GM19438 (cell line): ENCODE results near the gene VWA3B.

Experiments used
- ATAC-seq: cut with Tn5 transposase; IDR thresholded peaks from one replicate; pipeline ENCODE4 v1.9.1; 2021; ENCODE audit warnings: low read depth; ENCODE audit not compliant: unreplicated experiment

VWA3B gene

DNA sequence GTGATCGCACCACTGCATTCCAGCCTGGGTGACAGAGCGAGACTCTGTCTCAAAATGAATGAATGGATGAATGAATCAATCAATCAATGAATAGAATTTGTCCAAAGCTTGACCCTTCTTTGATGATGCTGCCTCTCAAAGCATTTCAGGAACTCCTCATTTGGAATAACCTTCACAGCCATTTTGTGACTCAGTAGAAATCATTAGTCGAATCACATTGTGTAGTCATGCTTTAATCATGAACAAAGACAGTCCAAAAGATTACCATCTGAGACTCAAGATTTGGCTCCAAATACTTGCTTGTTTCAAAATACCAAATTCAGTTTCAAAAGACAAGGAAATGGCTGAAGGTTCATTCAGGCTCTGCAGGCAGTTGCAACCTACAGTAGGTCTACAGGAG is 83.1 kb downstream of the VWA3B start:
- ATAC-seq: no peak

DNA sequence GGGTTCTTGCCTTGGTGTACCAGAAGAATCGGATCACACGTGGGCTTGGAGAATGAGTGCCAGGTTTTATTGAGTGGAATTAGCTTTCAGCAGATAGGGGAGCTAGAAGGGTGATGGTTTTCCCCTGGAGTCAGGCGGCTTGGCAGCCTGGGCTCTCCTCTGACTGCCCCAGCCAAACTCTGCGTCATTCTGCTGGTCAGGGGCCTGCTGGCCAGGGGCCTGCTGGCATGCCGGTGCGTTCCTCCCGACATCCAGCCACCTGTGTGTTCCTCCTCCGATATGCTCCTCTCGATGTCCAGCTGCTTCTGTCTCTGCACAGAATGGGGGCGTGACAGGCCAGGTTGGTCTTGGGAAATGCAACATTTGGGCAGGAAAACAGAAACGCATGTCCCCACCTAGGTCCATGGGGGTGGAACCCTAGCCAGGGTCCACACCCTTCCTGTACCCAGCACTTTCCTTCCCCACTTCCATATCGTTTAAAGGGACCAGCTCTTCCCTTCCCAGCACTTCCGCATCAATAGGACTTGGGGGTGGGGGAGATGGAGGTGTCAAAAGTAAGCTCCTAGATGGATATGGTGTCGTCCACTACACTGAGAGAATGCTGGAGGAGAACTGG is 85.3 kb downstream of the VWA3B start:
- ATAC-seq: no peak

DNA sequence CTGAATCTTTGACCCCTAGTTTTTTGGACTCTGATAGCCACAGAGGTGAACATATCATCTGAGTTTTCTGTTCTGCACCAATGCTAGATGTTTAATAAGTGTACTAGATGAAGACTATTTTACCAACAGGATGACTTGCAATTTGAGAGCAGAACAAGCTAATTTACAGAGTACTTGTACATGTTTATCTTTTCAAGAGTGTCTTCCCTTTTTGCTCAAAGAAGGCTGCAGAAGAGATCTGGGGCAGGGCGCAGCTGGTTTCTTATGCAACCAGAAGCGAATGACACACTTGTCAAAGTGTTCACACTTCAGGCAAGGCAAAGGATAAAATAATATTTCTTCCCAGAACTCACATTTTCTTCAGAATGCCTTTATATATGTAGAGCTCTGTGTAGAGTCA is 86.0 kb downstream of the VWA3B start:
- no peak for ATAC-seq

DNA sequence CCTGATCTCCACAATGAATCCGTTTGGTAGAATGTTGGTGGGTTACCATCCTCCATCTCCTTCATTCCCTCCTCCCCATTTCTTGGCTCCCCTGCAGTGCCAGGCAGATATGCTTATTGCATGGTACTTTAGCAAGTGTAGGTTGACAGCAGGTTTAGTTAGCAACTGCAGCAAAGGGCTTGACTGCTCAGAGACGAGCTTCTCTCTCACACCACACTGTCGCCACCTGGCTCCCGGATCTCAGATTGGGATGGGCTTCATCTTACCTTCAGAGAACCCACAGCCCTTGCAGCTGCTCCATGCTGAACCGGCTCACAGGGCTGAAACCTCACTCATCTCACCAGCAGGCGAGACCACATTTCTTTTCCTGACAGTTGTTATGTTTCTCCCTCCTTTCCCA is 88.8 kb downstream of the VWA3B start:
- no peak for ATAC-seq

DNA sequence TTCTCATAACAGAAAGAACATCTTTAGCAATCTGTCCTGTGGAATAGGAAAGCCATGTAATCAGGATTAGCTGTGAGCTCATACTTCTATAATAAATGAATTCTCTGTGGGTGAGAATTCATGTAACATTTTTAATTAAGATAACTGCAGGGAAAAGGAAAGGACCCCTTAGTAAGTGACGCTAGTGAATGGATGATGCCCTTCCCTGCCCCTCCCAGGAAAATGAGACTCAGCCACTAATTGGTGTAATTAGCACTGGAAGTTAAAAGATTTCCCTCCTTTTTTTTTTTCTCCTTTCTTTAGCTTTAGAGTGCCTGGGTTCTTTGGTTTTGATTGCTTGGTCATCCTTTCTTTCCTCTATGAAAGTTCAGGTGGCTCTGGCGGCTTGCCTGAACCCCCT is 90.3 kb downstream of the VWA3B start:
- no peak for ATAC-seq

DNA sequence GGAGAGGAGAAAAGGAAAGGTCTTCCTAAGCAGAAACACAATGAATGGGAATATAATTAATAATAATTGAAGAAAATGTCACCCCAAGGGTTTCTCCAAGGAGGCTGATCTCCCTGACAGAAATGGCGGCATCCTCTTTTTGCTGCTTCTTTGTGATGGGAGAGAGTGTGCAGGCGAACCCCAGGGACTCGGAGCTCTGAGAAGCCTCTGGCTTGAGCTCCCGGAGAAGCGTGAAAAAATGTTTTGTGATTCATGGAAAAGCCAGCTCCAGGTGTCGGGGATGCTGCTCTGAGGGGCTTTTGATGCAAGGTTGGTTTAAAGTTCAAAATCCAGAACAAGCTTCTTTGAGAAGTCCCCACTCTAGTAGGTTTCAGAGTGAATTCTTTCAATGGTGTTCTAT is 91.0 kb downstream of the VWA3B start:
- no peak for ATAC-seq

DNA sequence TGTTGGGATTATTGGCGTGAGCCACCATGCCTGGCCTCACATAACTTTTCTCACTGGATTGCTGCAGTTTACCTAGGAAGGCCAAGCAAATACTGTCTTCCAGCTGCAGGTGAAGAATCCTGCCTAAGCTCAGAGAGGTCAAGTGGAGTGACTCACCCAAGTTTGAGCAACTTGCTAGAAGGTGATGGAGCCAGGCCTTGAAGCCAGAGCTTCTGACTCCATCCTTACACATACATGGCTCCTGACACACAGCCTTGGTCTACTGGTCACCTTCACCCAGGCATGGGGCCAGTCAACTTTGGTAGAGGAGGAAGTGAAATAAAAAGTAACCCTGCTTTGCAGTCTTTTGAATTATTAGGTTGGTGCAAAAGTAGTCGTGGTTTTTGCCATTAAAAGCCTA is 93.5 kb downstream of the VWA3B start:
- no peak for ATAC-seq

DNA sequence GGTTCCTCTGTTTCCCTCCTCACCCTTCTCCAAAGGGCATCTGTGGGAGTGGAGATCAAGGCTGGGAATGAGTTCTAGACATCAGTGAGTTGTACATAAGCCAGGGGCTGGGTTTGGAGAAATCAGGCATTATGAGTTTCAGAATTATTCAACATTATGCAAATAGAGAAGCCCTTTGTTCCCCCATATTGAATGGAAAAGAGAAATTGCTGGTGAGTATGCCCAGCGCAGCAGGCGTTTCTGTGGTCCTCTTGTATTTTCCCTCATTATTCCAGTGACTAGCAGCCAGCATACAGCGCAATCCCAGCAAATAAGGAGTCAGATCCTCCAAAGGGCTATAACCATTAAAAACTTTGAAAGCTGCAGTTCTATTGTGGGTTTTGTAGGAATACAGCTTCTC is 94.4 kb downstream of the VWA3B start:
- no peak for ATAC-seq

DNA sequence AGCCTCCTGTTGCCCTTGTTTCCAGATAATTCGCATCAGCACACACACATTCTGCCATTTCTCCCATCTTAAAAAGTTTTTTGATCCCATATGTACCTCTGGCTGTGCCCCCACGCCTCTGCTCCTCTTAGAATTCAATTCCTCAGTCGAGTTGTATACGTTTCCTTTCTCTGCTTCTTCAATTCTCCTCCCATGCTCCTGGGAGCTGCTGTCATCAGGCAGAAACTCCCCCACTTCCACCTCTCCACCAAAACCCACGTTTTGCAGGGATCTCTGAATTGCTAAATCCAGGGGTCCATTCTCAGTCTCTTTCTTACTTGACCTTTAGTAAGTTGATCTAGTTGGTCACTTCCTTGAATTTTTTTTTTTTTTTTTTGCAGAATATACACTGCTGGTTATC is 98.8 kb downstream of the VWA3B start:
- no peak for ATAC-seq

DNA sequence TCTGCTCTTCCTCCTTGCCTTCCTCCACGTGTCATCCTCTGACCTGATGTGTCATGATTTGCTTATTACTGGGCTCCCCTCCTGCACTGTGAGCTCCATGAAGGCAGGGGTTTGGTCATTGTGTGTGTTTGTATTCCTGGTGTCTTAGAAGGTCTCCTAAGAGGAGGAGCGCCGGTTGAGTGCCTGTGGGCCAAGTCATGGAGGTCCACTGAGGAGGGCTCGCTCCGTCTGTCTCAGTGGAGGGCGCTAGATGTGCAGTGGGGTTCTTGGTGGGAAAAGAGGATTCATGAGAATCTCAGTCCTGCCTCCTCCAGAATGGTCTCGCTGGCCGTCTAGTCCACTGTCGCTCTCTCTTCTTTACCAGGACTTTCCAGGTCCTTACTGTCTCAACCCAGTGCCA is 100.2 kb downstream of the VWA3B start:
- ATAC-seq: no peak

DNA sequence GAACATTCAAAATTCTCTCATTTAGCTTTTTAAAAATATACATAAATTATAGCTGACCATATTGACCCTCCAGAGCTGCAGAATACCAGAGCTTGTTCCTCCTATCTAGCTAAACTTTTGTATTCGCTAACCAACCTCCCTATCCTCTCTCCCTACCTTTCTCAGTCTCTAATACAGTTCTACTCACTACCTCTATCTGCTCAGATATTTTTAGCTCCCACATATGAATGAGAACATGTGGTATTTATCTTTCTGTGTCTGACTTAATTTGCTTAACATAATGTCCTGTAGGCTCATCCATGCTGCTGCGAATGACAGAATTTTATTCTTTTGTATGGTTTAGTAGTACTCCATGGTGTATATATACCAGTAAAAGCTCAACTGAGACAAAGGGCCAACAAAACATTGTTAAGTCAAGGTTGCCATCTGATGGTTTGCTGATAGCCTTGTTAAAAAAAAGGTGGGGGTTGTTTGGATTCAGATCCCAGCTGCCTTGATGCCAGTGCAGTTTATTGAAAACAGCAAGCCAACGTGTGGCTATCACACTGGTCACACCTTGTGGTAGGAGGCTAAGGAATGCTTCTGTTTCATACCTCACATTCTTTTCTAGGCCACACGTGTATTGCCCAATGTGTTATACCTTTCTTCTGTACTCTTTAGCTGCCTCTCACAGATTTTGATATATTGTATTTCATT is 101.5 kb downstream of the VWA3B start:
- ATAC-seq: no peak

DNA sequence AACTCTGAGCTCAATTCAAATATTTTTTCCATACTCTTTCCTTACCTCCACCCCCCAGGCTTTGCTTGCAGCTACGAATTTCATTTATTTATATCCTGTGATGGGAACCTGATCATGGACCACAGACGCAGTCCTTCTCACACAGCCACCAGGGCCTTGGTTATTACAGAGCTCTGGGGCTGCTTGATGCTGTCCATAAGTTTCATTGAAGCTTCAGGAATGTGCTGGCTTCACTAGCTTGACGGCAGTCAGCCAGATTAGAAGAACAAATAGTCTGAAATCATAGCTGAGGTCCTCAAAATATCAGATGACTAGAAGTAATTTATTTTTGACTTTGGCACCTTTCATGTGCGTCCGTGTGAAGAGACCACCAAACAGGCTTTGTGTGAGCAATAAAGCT is 104.9 kb downstream of the VWA3B start:
- no peak for ATAC-seq

DNA sequence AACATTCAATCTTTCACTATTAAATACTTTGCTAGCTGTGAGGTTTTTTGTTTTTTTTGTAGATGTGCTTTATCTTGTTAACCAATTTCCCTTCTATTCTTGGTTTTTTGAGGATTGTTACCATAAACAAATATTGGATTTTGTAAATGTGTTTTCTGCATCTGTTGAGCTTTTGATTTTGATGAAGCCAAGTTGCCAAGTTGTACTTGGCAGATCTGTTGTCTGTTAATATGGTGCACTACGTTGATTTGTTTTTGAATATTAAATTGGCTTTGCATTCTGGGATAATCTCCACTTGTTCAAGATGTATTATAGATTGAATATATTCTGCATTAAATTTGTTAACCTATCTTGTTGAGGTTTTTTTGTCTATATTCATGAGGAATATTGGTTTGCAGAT is 114.6 kb downstream of the VWA3B start:
- no peak for ATAC-seq

DNA sequence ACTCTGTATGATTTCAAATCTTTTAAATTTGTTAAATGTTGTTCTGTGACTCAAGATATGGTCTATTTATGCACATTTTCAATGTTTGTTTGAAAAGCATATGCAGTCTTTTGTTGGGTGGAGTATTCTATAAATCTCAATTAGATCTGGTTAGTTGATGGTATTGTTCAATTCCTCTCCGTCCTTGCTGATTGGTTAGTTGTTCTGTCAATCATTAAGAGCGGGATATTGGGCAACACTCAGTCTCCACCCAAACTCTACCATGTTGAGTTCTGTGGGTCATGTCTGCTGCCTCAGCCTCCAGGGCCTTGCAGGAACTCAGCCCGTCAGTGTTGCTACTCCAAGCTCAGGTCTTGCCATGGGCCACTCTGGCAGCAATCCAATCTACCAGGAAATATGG is 118.9 kb downstream of the VWA3B start:
- no peak for ATAC-seq

DNA sequence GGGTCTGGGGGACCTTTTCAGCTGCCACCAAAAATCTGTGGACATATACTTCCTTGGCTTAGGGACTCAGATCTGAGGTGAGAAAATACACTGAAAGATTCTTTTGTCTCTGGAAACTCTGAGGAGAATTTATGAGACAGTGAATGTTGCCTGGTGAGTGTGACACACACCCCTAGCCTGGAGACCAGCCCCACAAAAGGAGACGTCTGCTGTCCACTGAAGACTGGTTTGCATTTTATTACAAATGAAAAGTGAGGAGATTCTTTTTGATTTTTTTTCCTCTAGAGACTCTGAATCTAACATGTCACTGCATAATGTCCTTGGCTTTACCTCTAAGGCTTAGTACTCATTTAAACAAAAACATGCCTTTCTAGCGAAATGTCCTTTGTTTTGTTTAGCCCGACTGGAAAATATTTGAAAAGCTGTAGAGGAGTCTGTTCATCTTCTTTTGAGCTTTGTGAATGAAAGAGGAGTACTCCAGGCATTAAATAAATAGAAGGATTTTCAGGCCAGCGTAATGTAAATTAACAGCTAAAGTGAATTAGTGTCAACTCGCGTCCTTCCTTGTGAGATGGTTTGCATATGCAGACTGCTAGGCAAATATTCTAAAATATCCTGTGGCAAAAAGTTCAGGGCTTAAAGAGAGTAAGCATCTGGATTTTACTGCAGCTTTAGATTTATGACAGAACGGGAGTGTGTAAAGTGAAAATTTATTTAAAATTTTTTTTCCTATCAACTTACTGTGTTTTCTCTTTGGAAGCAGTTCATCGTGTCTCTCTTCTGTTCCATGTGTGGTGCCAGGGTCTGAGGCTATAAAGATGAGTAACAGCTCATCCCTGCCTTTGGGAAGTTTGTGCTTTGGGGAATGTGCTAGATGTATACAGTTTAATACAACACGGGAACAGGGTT is 125.4 kb downstream of the VWA3B start:
- ATAC-seq: no peak

DNA sequence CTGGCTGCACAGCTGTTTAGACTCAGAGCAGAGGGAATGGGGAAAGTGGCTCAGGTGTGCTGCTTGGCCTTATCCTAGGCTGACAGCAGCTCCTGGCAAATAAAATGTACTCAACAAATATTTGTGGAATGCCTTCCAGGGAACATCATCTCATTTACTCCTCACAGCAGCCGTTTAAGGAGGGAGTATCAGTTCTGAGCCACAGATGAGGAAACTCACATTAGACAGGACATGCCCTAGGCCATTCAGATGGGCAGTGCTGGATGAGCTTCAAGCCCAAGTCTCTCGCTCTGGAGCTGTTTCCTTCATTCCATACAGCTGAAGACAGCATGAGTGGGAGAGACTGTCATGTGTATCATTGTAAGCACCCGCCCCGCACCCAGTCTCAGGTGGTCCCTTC is 129.6 kb downstream of the VWA3B start:
- no peak for ATAC-seq

DNA sequence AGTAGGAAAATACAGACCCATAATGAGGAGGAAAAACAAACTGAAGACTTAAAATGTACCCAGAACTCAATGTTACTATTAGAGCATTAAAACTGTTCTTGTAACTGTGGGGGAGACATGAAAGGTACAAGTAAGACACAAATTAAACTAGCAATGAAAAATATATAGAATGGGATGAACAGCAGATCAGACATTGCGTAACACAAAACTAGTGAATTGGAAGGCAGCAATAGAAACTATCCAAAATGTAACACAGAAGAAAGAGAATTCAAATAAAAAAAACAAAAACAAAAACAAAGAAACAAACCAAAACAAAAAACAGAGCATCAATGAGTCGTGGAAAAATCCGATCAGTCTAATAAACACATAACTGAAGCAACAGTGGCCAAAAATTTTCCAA is 132.2 kb downstream of the VWA3B start:
- ATAC-seq: no peak

DNA sequence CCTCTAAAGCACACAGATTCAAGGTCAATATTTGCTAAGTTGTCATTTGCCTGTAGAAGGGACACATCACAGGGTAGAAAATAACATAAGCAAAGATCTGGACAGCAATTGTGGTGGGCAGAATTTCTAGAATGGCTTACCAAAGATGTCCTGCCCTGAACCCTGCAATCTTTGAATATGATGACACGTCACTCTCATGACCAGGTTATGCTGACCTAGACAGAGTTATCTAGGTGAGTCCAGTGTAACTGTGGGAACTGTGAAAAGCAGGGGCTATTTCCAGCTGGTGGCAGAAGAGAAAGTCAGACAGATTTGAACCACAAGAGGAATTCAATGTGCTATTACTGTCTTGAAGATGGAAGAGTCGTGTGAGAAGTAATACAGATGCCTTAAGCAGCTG is 147.0 kb downstream of the VWA3B start:
- no peak for ATAC-seq

DNA sequence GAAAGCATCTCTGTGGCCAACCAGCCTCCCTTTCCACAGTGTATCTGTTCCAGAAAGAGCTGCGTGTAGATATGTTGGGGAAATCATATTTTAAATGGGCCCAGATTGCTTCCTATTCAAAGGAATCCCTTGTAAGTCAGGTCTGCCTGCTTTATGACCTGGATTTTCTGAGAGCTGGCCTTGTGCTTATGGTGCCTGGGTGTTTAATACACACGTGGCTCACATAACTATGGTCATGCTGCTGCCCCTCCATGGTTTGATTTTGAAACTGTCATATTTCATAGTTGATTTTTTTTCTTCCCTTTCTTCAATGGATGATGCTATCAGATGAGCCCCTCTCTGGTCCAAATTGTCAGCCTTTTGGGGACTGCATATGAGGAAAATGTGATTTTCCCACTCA is 147.8 kb downstream of the VWA3B start:
- ATAC-seq: no peak

DNA sequence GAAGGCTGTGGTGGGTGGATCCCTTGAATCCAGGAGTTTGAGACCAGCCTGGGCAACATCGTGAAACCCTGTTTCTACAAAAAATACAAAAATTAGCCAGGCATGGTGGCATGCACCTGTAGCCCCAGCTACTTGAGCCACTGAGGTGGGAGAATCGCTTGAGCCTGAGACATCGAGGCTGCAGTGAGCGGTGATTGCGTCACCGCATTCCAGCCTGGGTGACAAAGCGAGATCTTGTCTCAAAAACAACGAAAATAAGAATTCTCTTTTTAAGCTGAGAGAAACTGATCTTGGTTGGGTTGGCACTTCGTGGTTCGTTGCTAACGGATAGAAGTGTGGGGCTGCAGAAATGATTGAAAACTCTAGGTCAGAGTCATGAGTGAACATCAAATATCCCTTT is 150.0 kb downstream of the VWA3B start:
- no peak for ATAC-seq

DNA sequence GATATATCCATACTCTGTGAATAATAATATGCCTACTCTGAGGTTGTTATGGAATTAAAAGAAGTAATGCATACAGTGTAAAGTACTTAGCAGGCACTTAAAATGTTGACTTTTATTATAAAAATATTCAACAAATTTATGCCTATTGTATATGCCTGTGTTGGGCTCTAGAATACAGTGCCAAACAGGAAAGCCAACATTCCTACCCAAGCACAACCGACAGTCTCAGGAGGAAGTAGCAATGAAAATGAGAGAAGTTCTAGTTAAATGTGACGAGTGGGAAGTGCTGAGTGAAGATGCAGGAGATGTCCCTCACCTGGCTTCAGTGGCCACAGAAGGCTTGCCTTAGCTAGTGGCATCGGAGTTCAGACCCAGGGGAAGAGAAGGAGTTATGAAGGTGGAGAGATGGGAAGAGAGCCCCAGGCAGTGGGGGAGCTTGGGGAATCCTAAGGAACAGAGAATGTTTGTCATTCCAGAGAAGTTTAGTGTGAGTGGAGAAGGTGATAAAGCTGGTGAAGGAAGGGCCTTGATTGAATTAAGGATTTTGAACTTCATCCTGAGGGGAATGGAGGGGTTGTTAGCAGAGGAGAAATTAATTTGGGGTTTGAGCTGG is 153.9 kb downstream of the VWA3B start:
- ATAC-seq: no peak
